MM.1S (cell line): ENCODE data around the gene P2RY6.

Source experiments
- DNase-seq: peaks from one replicate; pipeline ENCODE4 v3.0.0-alpha.2; 2015
- H2AFZ ChIP-seq: fragments of 300-600 bp; sonication (generic); 2 replicates; pipeline ENCODE4 v1.6.0; 2016; ENCODE audit warnings: antibody characterized with exemption, low read length
- H3F3A ChIP-seq: fragments of 300-600 bp; sonication (generic); 2 replicates; pipeline ENCODE4 v1.6.1; 2016; ENCODE audit warnings: mild to moderate bottlenecking, antibody characterized with exemption, low read length, moderate library complexity, mixed read lengths; ENCODE audit not compliant: insufficient read depth
- H3K27ac ChIP-seq: fragments of 300-600 bp; sonication (generic); 2 replicates; pipeline ENCODE4 v1.5.1; 2016; ENCODE audit warnings: mild to moderate bottlenecking, low read length
- H3K27me3 ChIP-seq: fragments of 300-600 bp; sonication (generic); replicated peaks from 2 replicates; pipeline ENCODE4 v1.6.0; 2016; ENCODE audit warnings: low read length; ENCODE audit not compliant: insufficient read depth
- H3K36me3 ChIP-seq: fragments of 300-600 bp; sonication (generic); replicated peaks from 2 replicates; pipeline ENCODE4 v1.6.1; 2016; ENCODE audit warnings: mild to moderate bottlenecking, low read length, mixed read lengths; ENCODE audit not compliant: insufficient read depth
- H3K4me1 ChIP-seq: fragments of 300-600 bp; sonication (generic); 2 replicates; pipeline ENCODE4 v1.6.1; 2016; ENCODE audit warnings: low read length, mixed read lengths
- H3K4me2 ChIP-seq: fragments of 300-600 bp; sonication (generic); 2 replicates; pipeline ENCODE4 v1.6.0; 2016; ENCODE audit warnings: low read depth, low read length
- H3K4me3 ChIP-seq: fragments of 300-600 bp; sonication (generic); 2 replicates; pipeline ENCODE4 v1.5.1; 2016; ENCODE audit warnings: low read length, mixed read lengths
- H3K79me2 ChIP-seq: fragments of 300-600 bp; sonication (generic); 2 replicates; pipeline ENCODE4 v1.6.1; 2016; ENCODE audit warnings: mixed run types, low read length, mixed read lengths
- H3K9ac ChIP-seq: fragments of 300-600 bp; sonication (generic); 2 replicates; pipeline ENCODE4 v1.6.1; 2016; ENCODE audit warnings: low read length, mixed read lengths
- H3K9me2 ChIP-seq: fragments of 300-600 bp; sonication (generic); replicated peaks from 2 replicates; pipeline ENCODE4 v1.6.1; 2016; ENCODE audit warnings: mild to moderate bottlenecking, low read length, mixed read lengths; ENCODE audit not compliant: insufficient read depth
- H3K9me3 ChIP-seq: fragments of 300-600 bp; sonication (generic); replicated peaks from 2 replicates; pipeline ENCODE4 v1.6.1; 2016; ENCODE audit warnings: mild to moderate bottlenecking, low read length, mixed read lengths; ENCODE audit not compliant: insufficient read depth
- H4K20me1 ChIP-seq: fragments of 300-600 bp; sonication (generic); 2 replicates; pipeline ENCODE4 v1.6.1; 2016; ENCODE audit warnings: mild to moderate bottlenecking, low read length, moderate library complexity, mixed read lengths; ENCODE audit not compliant: insufficient read depth
- CTCF ChIP-seq: fragments of 300-600 bp; sonication (generic); IDR thresholded peaks from 2 replicates; pipeline ENCODE4 v1.5.1; 2016; ENCODE audit warnings: antibody characterized with exemption, low read length, mixed read lengths
- EZH2 ChIP-seq: fragments of 300-600 bp; sonication (generic); optimal IDR thresholded peaks from 2 replicates; pipeline ENCODE3; 2017; ENCODE audit warnings: low read depth, mild to moderate bottlenecking, antibody characterized with exemption, low read length, mixed read lengths
- EZH2phosphoT487 ChIP-seq: fragments of 300-600 bp; sonication (generic); IDR thresholded peaks from 2 replicates; pipeline ENCODE4 v1.6.1; 2018; ENCODE audit warnings: antibody characterized with exemption, low read length

Gene P2RY6

GRCh38 chr11:73295996-73296318 lies 23.8 kb downstream of the P2RY6 start:
- Histone ChIP-seq H3K4me2 (no peak overlapping the region), H3K27ac (no peak overlapping the region), H4K20me1 (no peaks in the 10 kb centered on the region), H3K9me3 (no peaks in the 10 kb centered on the region), H3K79me2 (no peaks in the 10 kb centered on the region), H2AFZ (no peak overlapping the region), H3K4me3 (no peak overlapping the region), H3K36me3 (no peaks in the 10 kb centered on the region), H3K27me3 (no peaks in the 10 kb centered on the region), H3K9ac (no peak overlapping the region), H3K4me1 (0 out of 2 replicates have a peak, but pooled peaks cover 2% of the 10 kb centered on the region), H3F3A (no peaks in the 10 kb centered on the region), H3K9me2 (no peaks in the 10 kb centered on the region)
- TF ChIP-seq CTCF: no peak
- TF ChIP-seq EZH2phosphoT487: no peak
- no peak for TF ChIP-seq EZH2
- no peak for DNase-seq

- H3K9ac ChIP-seq: no peak overlapping the region
- no peak overlapping the region for H3K4me2 ChIP-seq
- no peaks in the 10 kb centered on the region for H4K20me1 ChIP-seq
- no peaks in the 10 kb centered on the region for H3K27me3 ChIP-seq
- no peaks in the 10 kb centered on the region for H3K79me2 ChIP-seq
- TF ChIP-seq CTCF (no peak), EZH2phosphoT487 (no peak), EZH2 (no peak)
- no peak overlapping the region for H3K4me3 ChIP-seq
- DNase-seq: no peak
- H3K27ac ChIP-seq: no peak overlapping the region
- no peaks in the 10 kb centered on the region for H3K9me3 ChIP-seq
- no peaks in the 10 kb centered on the region for H3K9me2 ChIP-seq
- no peaks in the 10 kb centered on the region for H3K36me3 ChIP-seq
- 0 out of 2 replicates have a peak, but pooled peaks cover 2% of the 10 kb centered on the region for H3K4me1 ChIP-seq
- H2AFZ ChIP-seq: no peak overlapping the region
- H3F3A ChIP-seq: no peaks in the 10 kb centered on the region
Measured at GRCh38 chr11:73296501-73297230, 24.5 kb downstream of the P2RY6 start.

- Histone ChIP-seq H3K9me2 (no peaks in the 10 kb centered on the region), H3K4me2 (no peak overlapping the region), H2AFZ (no peak overlapping the region), H3K4me3 (no peak overlapping the region), H3F3A (no peaks in the 10 kb centered on the region), H3K4me1 (0 out of 2 replicates have a peak, but pooled peaks cover 2% of the 10 kb centered on the region), H3K36me3 (no peaks in the 10 kb centered on the region), H3K79me2 (no peaks in the 10 kb centered on the region), H3K27ac (no peak overlapping the region), H3K9ac (no peak overlapping the region), H4K20me1 (no peaks in the 10 kb centered on the region), H3K27me3 (no peaks in the 10 kb centered on the region), H3K9me3 (no peaks in the 10 kb centered on the region)
- DNase-seq: no peak
- TF ChIP-seq EZH2phosphoT487 (no peak), EZH2 (no peak), CTCF (no peak)
Measured at GRCh38 chr11:73297231-73297590, 25.1 kb downstream of the P2RY6 start.
